ENCODE results near the gene METTL25.

METTL25 gene

DNA sequence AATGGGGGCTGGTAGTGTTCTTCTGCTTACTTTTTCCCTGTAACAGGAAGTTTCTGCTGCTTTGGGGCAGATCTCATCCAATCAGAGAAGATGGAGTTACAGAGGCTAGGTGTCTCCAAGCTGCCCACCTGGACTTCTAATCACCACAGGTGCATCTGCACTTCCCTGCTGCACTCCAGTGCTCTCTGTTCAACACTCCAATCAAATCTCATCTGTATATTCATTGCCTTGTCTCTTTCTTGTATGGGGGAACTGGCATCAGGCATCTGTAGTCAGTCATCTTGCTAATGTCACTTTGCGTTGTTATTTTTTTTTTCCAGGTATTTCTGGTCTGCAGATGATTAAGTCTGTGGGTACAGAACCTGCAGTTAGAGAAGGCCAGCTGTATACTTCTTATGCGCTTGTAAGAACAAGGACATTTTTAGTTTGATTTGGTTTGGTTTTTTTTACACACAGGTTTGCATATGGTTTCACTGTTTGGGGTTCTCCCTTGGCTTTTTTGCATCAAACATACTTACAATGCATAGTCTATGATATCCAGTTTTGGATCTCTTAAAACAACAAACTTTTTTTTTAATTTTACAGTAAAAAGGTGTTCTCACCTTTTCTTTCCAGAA is 116.0 kb downstream of the METTL25 start:
- H3K4me3 ChIP-seq (ENCODE audit: low read length) = no peak overlapping the region
- peaks cover 3% of the 10 kb centered on the region; the same call in 1 of the 2 replicates for H3K4me1 ChIP-seq (ENCODE audit: insufficient read depth, low read length)

GRCh38 chr12:82474798-82475184 is 116.5 kb downstream of the METTL25 start:
- H3K27ac ChIP-seq (ENCODE audit: low read length) = no peak overlapping the region
- H3K27me3 ChIP-seq (ENCODE audit: insufficient read depth, low read length) = no peaks in the 10 kb centered on the region
- H3K9me3 ChIP-seq (ENCODE audit: insufficient read depth, low read depth, low read length) = no peaks in the 10 kb centered on the region
- no peaks in the 10 kb centered on the region for H3K36me3 ChIP-seq (ENCODE audit: insufficient read depth, low read depth, low read length)
- no peak overlapping the region for H3K4me3 ChIP-seq (ENCODE audit: low read length)
- peaks cover 5% of the 10 kb centered on the region; the same call in 1 of the 2 replicates for H3K4me1 ChIP-seq (ENCODE audit: insufficient read depth, low read length)
- H3K9ac ChIP-seq (ENCODE audit: low read depth, low read length) = no peak overlapping the region

More for the DNA sequence above, 116.0 kb downstream of the METTL25 start:
- no peaks in the 10 kb centered on the region for H3K36me3 ChIP-seq (ENCODE audit: insufficient read depth, low read depth, low read length)
- no peak overlapping the region for H3K9ac ChIP-seq (ENCODE audit: low read depth, low read length)
- H3K27ac ChIP-seq (ENCODE audit: low read length) = no peak overlapping the region
- no peaks in the 10 kb centered on the region for H3K27me3 ChIP-seq (ENCODE audit: insufficient read depth, low read length)
- no peaks in the 10 kb centered on the region for H3K9me3 ChIP-seq (ENCODE audit: insufficient read depth, low read depth, low read length)

DNA sequence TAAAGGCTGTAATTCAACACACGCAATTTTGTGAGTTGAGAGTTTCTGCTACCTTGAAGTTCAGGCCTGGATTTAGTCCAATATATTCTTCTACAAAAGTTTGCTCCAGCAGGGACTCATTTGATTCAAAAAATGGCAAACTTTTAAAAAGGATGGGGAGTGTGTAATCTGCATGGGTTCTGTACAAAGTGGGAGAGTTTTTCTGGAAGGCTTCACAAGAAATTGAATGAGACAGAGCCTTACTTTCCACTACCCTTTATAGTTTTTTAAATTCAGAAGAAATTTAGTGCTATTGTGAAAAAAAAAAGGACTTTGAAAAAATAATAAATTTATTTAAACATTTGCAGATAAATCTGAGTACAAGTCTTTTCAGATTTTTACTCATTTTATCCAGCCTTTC is 116.9 kb downstream of the METTL25 start:
- H3K36me3 ChIP-seq (ENCODE audit: insufficient read depth, low read depth, low read length) = no peaks in the 10 kb centered on the region
- H3K27ac ChIP-seq (ENCODE audit: low read length) = no peak overlapping the region
- H3K4me3 ChIP-seq (ENCODE audit: low read length) = no peak overlapping the region
- H3K9me3 ChIP-seq (ENCODE audit: insufficient read depth, low read depth, low read length) = no peaks in the 10 kb centered on the region
- H3K27me3 ChIP-seq (ENCODE audit: insufficient read depth, low read length) = no peaks in the 10 kb centered on the region
- H3K9ac ChIP-seq (ENCODE audit: low read depth, low read length) = no peak overlapping the region
- H3K4me1 ChIP-seq (ENCODE audit: insufficient read depth, low read length) = peaks cover 5% of the 10 kb centered on the region; the same call in 1 of the 2 replicates

- no peaks in the 10 kb centered on the region for H3K27me3 ChIP-seq (ENCODE audit: insufficient read depth, low read length)
- no peaks in the 10 kb centered on the region for H3K36me3 ChIP-seq (ENCODE audit: insufficient read depth, low read depth, low read length)
- no peaks in the 10 kb centered on the region for H3K9me3 ChIP-seq (ENCODE audit: insufficient read depth, low read depth, low read length)
- H3K4me3 ChIP-seq (ENCODE audit: low read length) = no peak overlapping the region
- no peak overlapping the region for H3K27ac ChIP-seq (ENCODE audit: low read length)
- no peak overlapping the region for H3K9ac ChIP-seq (ENCODE audit: low read depth, low read length)
- peaks cover 5% of the 10 kb centered on the region; the same call in 1 of the 2 replicates for H3K4me1 ChIP-seq (ENCODE audit: insufficient read depth, low read length)
These were observed 118.2 kb downstream of the METTL25 start for GRCh38 chr12:82476511-82476910.

GRCh38 chr12:82479511-82479910 is 121.2 kb downstream of the METTL25 start:
- peaks cover 5% of the 10 kb centered on the region; the same call in 1 of the 2 replicates for H3K4me1 ChIP-seq (ENCODE audit: insufficient read depth, low read length)
- no peak overlapping the region for H3K9ac ChIP-seq (ENCODE audit: low read depth, low read length)
- H3K27ac ChIP-seq (ENCODE audit: low read length) = no peak overlapping the region
- H3K36me3 ChIP-seq (ENCODE audit: insufficient read depth, low read depth, low read length) = no peaks in the 10 kb centered on the region
- H3K27me3 ChIP-seq (ENCODE audit: insufficient read depth, low read length) = no peaks in the 10 kb centered on the region
- no peaks in the 10 kb centered on the region for H3K9me3 ChIP-seq (ENCODE audit: insufficient read depth, low read depth, low read length)
- no peak overlapping the region for H3K4me3 ChIP-seq (ENCODE audit: low read length)

- Histone ChIP-seq H3K36me3 (ENCODE audit: insufficient read depth, low read depth, low read length) (no peaks in the 10 kb centered on the region), H3K4me1 (ENCODE audit: insufficient read depth, low read length) (peaks cover 5% of the 10 kb centered on the region; the same call in 1 of the 2 replicates), H3K9ac (ENCODE audit: low read depth, low read length) (no peak overlapping the region), H3K9me3 (ENCODE audit: insufficient read depth, low read depth, low read length) (no peaks in the 10 kb centered on the region), H3K27me3 (ENCODE audit: insufficient read depth, low read length) (no peaks in the 10 kb centered on the region), H3K4me3 (ENCODE audit: low read length) (no peak overlapping the region), H3K27ac (ENCODE audit: low read length) (no peak overlapping the region)
These were observed 122.3 kb downstream of the METTL25 start for GRCh38 chr12:82480606-82481005.

- Histone ChIP-seq H3K4me3 (ENCODE audit: low read length) (no peak overlapping the region), H3K9ac (ENCODE audit: low read depth, low read length) (no peak overlapping the region), H3K4me1 (ENCODE audit: insufficient read depth, low read length) (peaks cover 5% of the 10 kb centered on the region; the same call in 1 of the 2 replicates), H3K36me3 (ENCODE audit: insufficient read depth, low read depth, low read length) (no peaks in the 10 kb centered on the region), H3K27me3 (ENCODE audit: insufficient read depth, low read length) (no peaks in the 10 kb centered on the region), H3K9me3 (ENCODE audit: insufficient read depth, low read depth, low read length) (no peaks in the 10 kb centered on the region), H3K27ac (ENCODE audit: low read length) (no peak overlapping the region)
These were observed 123.6 kb downstream of the METTL25 start for GRCh38 chr12:82481954-82482353.

- Histone ChIP-seq H3K4me3 (ENCODE audit: low read length) (no peak overlapping the region), H3K27ac (ENCODE audit: low read length) (no peak overlapping the region), H3K27me3 (ENCODE audit: insufficient read depth, low read length) (no peaks in the 10 kb centered on the region), H3K9ac (ENCODE audit: low read depth, low read length) (no peak overlapping the region), H3K36me3 (ENCODE audit: insufficient read depth, low read depth, low read length) (no peaks in the 10 kb centered on the region), H3K9me3 (ENCODE audit: insufficient read depth, low read depth, low read length) (no peaks in the 10 kb centered on the region), H3K4me1 (ENCODE audit: insufficient read depth, low read length) (no peaks in the 10 kb centered on the region)
These were observed 128.4 kb downstream of the METTL25 start for GRCh38 chr12:82486524-82487235.

GRCh38 chr12:82504409-82504808 is 146.1 kb downstream of the METTL25 start:
- H3K4me1 ChIP-seq (ENCODE audit: insufficient read depth, low read length) = no peaks in the 10 kb centered on the region
- H3K9ac ChIP-seq (ENCODE audit: low read depth, low read length) = no peak overlapping the region
- H3K4me3 ChIP-seq (ENCODE audit: low read length) = no peak overlapping the region
- H3K36me3 ChIP-seq (ENCODE audit: insufficient read depth, low read depth, low read length) = no peaks in the 10 kb centered on the region
- no peaks in the 10 kb centered on the region for H3K9me3 ChIP-seq (ENCODE audit: insufficient read depth, low read depth, low read length)
- no peaks in the 10 kb centered on the region for H3K27me3 ChIP-seq (ENCODE audit: insufficient read depth, low read length)
- H3K27ac ChIP-seq (ENCODE audit: low read length) = no peak overlapping the region

- no peak overlapping the region for H3K4me3 ChIP-seq (ENCODE audit: low read length)
- H3K36me3 ChIP-seq (ENCODE audit: insufficient read depth, low read depth, low read length) = no peaks in the 10 kb centered on the region
- no peaks in the 10 kb centered on the region for H3K4me1 ChIP-seq (ENCODE audit: insufficient read depth, low read length)
- no peak overlapping the region for H3K27ac ChIP-seq (ENCODE audit: low read length)
- H3K9me3 ChIP-seq (ENCODE audit: insufficient read depth, low read depth, low read length) = no peaks in the 10 kb centered on the region
- no peaks in the 10 kb centered on the region for H3K27me3 ChIP-seq (ENCODE audit: insufficient read depth, low read length)
- H3K9ac ChIP-seq (ENCODE audit: low read depth, low read length) = no peak overlapping the region
These were observed 146.8 kb downstream of the METTL25 start for GRCh38 chr12:82505150-82505549.

GRCh38 chr12:82507686-82508085 is 149.4 kb downstream of the METTL25 start:
- H3K9ac ChIP-seq (ENCODE audit: low read depth, low read length) = no peak overlapping the region
- no peak overlapping the region for H3K27ac ChIP-seq (ENCODE audit: low read length)
- no peaks in the 10 kb centered on the region for H3K36me3 ChIP-seq (ENCODE audit: insufficient read depth, low read depth, low read length)
- H3K27me3 ChIP-seq (ENCODE audit: insufficient read depth, low read length) = no peaks in the 10 kb centered on the region
- H3K4me3 ChIP-seq (ENCODE audit: low read length) = no peak overlapping the region
- H3K9me3 ChIP-seq (ENCODE audit: insufficient read depth, low read depth, low read length) = no peaks in the 10 kb centered on the region
- no peaks in the 10 kb centered on the region for H3K4me1 ChIP-seq (ENCODE audit: insufficient read depth, low read length)

DNA sequence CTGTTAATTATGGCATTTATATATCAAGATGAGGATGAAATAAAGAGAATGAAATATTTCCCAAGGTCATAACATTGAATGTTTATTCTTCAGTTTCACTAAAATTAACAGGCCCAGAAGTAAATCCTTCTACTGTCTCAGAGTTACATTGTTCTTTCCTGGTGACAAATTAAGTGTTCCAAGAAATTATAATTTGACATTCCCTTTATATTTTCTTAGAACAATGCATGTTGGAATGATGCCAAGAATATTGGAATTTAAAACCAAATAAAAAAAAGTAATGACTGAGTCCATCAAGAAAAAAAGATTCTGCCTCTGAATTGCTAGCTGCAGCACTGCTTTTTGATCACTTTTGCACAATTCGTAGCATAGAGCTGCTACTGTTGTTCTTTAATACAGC is 152.1 kb downstream of the METTL25 start:
- H3K9me3 ChIP-seq (ENCODE audit: insufficient read depth, low read depth, low read length) = no peaks in the 10 kb centered on the region
- H3K36me3 ChIP-seq (ENCODE audit: insufficient read depth, low read depth, low read length) = no peaks in the 10 kb centered on the region
- no peak overlapping the region for H3K9ac ChIP-seq (ENCODE audit: low read depth, low read length)
- H3K4me1 ChIP-seq (ENCODE audit: insufficient read depth, low read length) = no peaks in the 10 kb centered on the region
- no peaks in the 10 kb centered on the region for H3K27me3 ChIP-seq (ENCODE audit: insufficient read depth, low read length)
- H3K27ac ChIP-seq (ENCODE audit: low read length) = no peak overlapping the region
- no peak overlapping the region for H3K4me3 ChIP-seq (ENCODE audit: low read length)
